ENCODE measurements around the gene ZNF462. TPM values are rescaled to one million over a fixed set of nuclear protein-coding genes. Genes with fewer than 3 reads are reported as not detected.

The ZNF462 gene
- total RNA-seq, 1 donor from 2014 or later: 32.1 TPM

- H3K27me3 ChIP-seq (ENCODE audit: control insufficient read depth, insufficient read depth, low read length): no peaks in the 10 kb centered on the region
- H3K4me3 ChIP-seq (ENCODE audit: low read depth, low read length): no peak overlapping the region
- H3K36me3 ChIP-seq (ENCODE audit: control insufficient read depth, insufficient read depth, low read length): peaks cover 1% of the 10 kb centered on the region
- TF ChIP-seq, protein P1, sequence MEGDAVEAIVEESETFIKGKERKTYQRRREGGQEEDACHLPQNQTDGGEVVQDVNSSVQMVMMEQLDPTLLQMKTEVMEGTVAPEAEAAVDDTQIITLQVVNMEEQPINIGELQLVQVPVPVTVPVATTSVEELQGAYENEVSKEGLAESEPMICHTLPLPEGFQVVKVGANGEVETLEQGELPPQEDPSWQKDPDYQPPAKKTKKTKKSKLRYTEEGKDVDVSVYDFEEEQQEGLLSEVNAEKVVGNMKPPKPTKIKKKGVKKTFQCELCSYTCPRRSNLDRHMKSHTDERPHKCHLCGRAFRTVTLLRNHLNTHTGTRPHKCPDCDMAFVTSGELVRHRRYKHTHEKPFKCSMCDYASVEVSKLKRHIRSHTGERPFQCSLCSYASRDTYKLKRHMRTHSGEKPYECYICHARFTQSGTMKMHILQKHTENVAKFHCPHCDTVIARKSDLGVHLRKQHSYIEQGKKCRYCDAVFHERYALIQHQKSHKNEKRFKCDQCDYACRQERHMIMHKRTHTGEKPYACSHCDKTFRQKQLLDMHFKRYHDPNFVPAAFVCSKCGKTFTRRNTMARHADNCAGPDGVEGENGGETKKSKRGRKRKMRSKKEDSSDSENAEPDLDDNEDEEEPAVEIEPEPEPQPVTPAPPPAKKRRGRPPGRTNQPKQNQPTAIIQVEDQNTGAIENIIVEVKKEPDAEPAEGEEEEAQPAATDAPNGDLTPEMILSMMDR (IDR thresholded peaks at IDR 0.05; ENCODE audit: insufficient read depth, low read length, poor library complexity, severe bottlenecking): no peak
- DNase-seq (ENCODE audit: low read depth): no peak
Measured at GRCh38 chr9:106925392-106925791, 62.4 kb downstream of the ZNF462 start.

DNA sequence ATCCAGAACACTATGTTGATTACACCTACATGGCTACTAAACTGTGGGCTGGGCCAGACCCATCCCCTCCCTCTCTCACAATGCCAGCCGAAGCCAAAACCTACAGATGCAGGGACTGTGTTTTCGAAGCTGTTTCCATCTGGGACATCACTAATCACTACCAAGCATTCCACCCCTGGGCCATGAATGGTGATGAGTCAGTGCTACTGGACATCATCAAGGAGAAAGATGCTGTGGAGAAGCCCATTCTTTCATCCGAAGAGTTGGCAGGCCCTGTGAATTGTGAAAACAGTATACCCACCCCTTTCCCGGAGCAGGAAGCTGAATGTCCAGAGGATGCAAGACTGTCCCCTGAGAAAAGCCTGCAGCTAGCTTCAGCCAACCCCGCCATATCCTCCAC is 65.0 kb downstream of the ZNF462 start:
- no peak for DNase-seq (ENCODE audit: low read depth)
- TF ChIP-seq, protein P1 (IDR thresholded peaks at IDR 0.05; ENCODE audit: insufficient read depth, low read length, poor library complexity, severe bottlenecking): no peak
- Histone ChIP-seq H3K4me3 (ENCODE audit: low read depth, low read length) (no peak overlapping the region), H3K27me3 (ENCODE audit: control insufficient read depth, insufficient read depth, low read length) (no peaks in the 10 kb centered on the region), H3K36me3 (ENCODE audit: control insufficient read depth, insufficient read depth, low read length) (peaks cover 4% of the 10 kb centered on the region)

DNA sequence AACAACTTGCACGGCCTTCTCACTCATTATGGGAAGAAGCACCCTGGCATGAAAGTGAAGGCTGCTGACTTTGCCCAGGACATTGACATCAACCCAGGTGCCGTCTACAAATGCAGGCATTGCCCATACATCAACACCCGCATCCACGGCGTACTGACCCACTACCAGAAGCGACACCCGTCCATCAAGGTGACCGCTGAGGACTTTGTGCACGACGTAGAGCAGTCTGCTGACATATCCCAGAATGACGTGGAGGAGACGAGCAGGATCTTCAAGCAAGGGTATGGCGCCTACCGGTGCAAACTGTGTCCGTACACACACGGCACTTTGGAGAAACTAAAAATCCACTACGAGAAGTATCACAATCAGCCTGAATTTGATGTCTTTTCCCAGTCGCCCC is 65.4 kb downstream of the ZNF462 start:
- H3K27me3 ChIP-seq (ENCODE audit: control insufficient read depth, insufficient read depth, low read length): no peaks in the 10 kb centered on the region
- H3K4me3 ChIP-seq (ENCODE audit: low read depth, low read length): no peak overlapping the region
- DNase-seq (ENCODE audit: low read depth): no peak
- TF ChIP-seq, protein P1 (IDR thresholded peaks at IDR 0.05; ENCODE audit: insufficient read depth, low read length, poor library complexity, severe bottlenecking): no peak
- H3K36me3 ChIP-seq (ENCODE audit: control insufficient read depth, insufficient read depth, low read length): peaks cover 4% of the 10 kb centered on the region

GRCh38 chr9:106929471-106930177 is 66.7 kb downstream of the ZNF462 start:
- DNase-seq (ENCODE audit: low read depth): no peak
- peaks cover 4% of the 10 kb centered on the region for H3K36me3 ChIP-seq (ENCODE audit: control insufficient read depth, insufficient read depth, low read length)
- H3K27me3 ChIP-seq (ENCODE audit: control insufficient read depth, insufficient read depth, low read length): no peaks in the 10 kb centered on the region
- no peak overlapping the region for H3K4me3 ChIP-seq (ENCODE audit: low read depth, low read length)
- TF ChIP-seq, protein P1 (IDR thresholded peaks at IDR 0.05; ENCODE audit: insufficient read depth, low read length, poor library complexity, severe bottlenecking): no peak

GRCh38 chr9:106930477-106930876 is 67.5 kb downstream of the ZNF462 start:
- Histone ChIP-seq H3K27me3 (ENCODE audit: control insufficient read depth, insufficient read depth, low read length) (no peaks in the 10 kb centered on the region), H3K4me3 (ENCODE audit: low read depth, low read length) (no peak overlapping the region), H3K36me3 (ENCODE audit: control insufficient read depth, insufficient read depth, low read length) (peaks cover 4% of the 10 kb centered on the region)
- TF ChIP-seq, protein P1 (IDR thresholded peaks at IDR 0.05; ENCODE audit: insufficient read depth, low read length, poor library complexity, severe bottlenecking): no peak
- no peak for DNase-seq (ENCODE audit: low read depth)

GRCh38 chr9:106931466-106931865 is 68.5 kb downstream of the ZNF462 start:
- peaks cover 4% of the 10 kb centered on the region for H3K36me3 ChIP-seq (ENCODE audit: control insufficient read depth, insufficient read depth, low read length)
- no peaks in the 10 kb centered on the region for H3K27me3 ChIP-seq (ENCODE audit: control insufficient read depth, insufficient read depth, low read length)
- DNase-seq (ENCODE audit: low read depth): no peak
- H3K4me3 ChIP-seq (ENCODE audit: low read depth, low read length): no peak overlapping the region
- TF ChIP-seq, protein P1 (IDR thresholded peaks at IDR 0.05; ENCODE audit: insufficient read depth, low read length, poor library complexity, severe bottlenecking): no peak

Measured in kidney epithelial cell (primary cell).